DOHH2 (cell line): ENCODE measurements around the gene COLEC12.

ENCODE experiments used
- EZH2phosphoT487 ChIP-seq: fragments of 200-600 bp; sonication (generic); IDR thresholded peaks from 2 replicates; pipeline ENCODE4 v1.6.1; 2017; ENCODE audit warnings: borderline replicate concordance, mild to moderate bottlenecking, antibody characterized with exemption, low read length, moderate library complexity, mixed read lengths
- TF ChIP-seq, protein P1 (sequence below): fragments of 200-600 bp; sonication (generic); IDR thresholded peaks from one replicate; pipeline ENCODE4 v1.5.1; 2014; ENCODE audit warnings: antibody characterized with exemption, mild to moderate bottlenecking, low read depth, low read length; ENCODE audit not compliant: poor library complexity, severe bottlenecking

DNA sequence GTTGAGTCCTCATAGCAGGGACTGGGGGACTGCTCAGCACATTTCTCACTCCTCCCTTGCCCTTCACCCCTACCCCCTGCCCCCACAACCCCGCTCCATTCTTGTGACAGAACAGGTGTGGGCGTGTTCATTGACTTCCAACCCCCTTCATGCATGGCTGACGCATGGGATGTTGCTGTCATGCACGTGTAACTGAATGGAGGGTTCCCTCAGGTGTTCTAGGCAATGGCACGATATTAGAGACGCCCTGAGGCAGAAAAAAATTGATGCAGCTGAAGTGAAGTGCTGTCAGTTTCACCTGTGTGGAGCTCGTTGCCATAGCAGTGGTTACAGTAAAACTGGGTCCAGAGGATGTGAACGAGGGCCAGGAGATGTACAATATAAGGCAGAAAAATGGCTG lies 226.2 kb downstream of the COLEC12 start:
- TF ChIP-seq, protein P1, sequence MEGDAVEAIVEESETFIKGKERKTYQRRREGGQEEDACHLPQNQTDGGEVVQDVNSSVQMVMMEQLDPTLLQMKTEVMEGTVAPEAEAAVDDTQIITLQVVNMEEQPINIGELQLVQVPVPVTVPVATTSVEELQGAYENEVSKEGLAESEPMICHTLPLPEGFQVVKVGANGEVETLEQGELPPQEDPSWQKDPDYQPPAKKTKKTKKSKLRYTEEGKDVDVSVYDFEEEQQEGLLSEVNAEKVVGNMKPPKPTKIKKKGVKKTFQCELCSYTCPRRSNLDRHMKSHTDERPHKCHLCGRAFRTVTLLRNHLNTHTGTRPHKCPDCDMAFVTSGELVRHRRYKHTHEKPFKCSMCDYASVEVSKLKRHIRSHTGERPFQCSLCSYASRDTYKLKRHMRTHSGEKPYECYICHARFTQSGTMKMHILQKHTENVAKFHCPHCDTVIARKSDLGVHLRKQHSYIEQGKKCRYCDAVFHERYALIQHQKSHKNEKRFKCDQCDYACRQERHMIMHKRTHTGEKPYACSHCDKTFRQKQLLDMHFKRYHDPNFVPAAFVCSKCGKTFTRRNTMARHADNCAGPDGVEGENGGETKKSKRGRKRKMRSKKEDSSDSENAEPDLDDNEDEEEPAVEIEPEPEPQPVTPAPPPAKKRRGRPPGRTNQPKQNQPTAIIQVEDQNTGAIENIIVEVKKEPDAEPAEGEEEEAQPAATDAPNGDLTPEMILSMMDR: no peak
- TF ChIP-seq EZH2phosphoT487: no peak
